Lower lobe of right lung (tissue), 2 donors: ENCODE results near the gene SLC1A2. TPM values are rescaled to one million over a fixed set of nuclear protein-coding genes. Genes with fewer than 3 reads are reported as not detected.

ENCODE experiments used
- ATAC-seq, 2 donors: fragments of 200-7000 bp; cut with Tn5 transposase; one replicate each; pipeline ENCODE4 v1.9.1; 2020 to 2022; ENCODE audit warnings: mild to moderate bottlenecking in 2 of 2, moderate library complexity in 2 of 2
- DNase-seq: peaks from one replicate; pipeline ENCODE4 v3.0.0-alpha.2; 2020
- H3K27ac ChIP-seq: fragments of 200-600 bp; one replicate; pipeline ENCODE4 v1.8.0; 2022
- H3K27me3 ChIP-seq: fragments of 200-600 bp; one replicate; pipeline ENCODE4 v1.8.0; 2022; ENCODE audit warnings: low read depth
- H3K36me3 ChIP-seq: fragments of 200-600 bp; one replicate; pipeline ENCODE4 v1.8.0; 2022; ENCODE audit warnings: mild to moderate bottlenecking
- H3K4me1 ChIP-seq: fragments of 200-600 bp; one replicate; pipeline ENCODE4 v1.8.0; 2022
- H3K4me3 ChIP-seq: fragments of 200-600 bp; one replicate; pipeline ENCODE4 v1.8.0; 2022; ENCODE audit warnings: mild to moderate bottlenecking
- H3K9me3 ChIP-seq: fragments of 200-600 bp; one replicate; pipeline ENCODE4 v1.8.0; 2022
- CTCF ChIP-seq: fragments of 200-600 bp; IDR thresholded peaks from one replicate; pipeline ENCODE4 v1.8.0; 2022; ENCODE audit warnings: antibody characterized with exemption, mild to moderate bottlenecking
- intact Hi-C: fragments of 100-400 bp; cut with DNase I; formaldehyde crosslinking; loops from one replicate; pipeline ENCODE4 v1.11.0; 2022
- total RNA-seq: library from RNA; stranded (reverse); fragmentation: NEBNext Ultra II Directional; extraction: Animal tissue kit (Norgen Biotek cat#: 25700); gene quantifications from one replicate; pipeline ENCODE4 v1.2.1, GENCODE V29; 2021
- donor health status: DM: no; HTN: yes; CAD: no; lungs with severe emphysema.

SLC1A2 gene
- total RNA-seq, 1 donor from 2014 or later = 3.4 TPM

GRCh38 chr11:35237860-35238715 lies 181.3 kb downstream of the SLC1A2 start:
- H3K36me3 ChIP-seq = no peaks in the 10 kb centered on the region
- H3K4me1 ChIP-seq = peaks cover 21% of the 10 kb centered on the region
- H3K27me3 ChIP-seq = no peaks in the 10 kb centered on the region
- DNase-seq = no peak
- peaks cover 4% of the 10 kb centered on the region for H3K9me3 ChIP-seq
- no peak overlapping the region for H3K4me3 ChIP-seq
- H3K27ac ChIP-seq = no peak overlapping the region
- intact Hi-C loops = no loop called here
- TF ChIP-seq CTCF = peak; percentile 77
- peak; percentile 59 to 71 for ATAC-seq

DNA sequence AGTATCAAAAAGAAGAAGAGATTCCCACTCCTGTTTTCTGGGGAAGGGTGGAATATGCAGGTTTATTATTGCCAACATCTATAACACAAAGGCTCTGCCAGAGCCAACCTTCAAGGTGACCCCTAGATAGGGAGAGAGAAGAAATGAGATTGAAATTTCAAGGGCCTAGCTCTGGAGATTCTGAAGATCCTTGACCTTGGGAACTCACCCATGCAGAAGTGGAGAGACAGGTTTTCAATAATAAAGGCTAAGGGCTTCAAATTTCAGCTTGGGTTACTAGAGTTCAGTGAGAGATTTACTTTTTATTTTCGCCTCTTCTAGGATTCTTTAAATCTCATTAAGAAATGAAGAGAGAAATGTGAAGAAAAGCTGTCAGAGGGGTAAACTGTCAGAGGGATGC lies 182.0 kb downstream of the SLC1A2 start:
- TF ChIP-seq CTCF = no peak
- H3K27me3 ChIP-seq = no peaks in the 10 kb centered on the region
- H3K4me3 ChIP-seq = no peak overlapping the region
- DNase-seq (no peak), ATAC-seq (peak; percentile 55 to 62)
- peaks cover 4% of the 10 kb centered on the region for H3K9me3 ChIP-seq
- no peak overlapping the region for H3K27ac ChIP-seq
- intact Hi-C loops = no loop called here
- H3K4me1 ChIP-seq = peaks cover 27% of the 10 kb centered on the region
- no peaks in the 10 kb centered on the region for H3K36me3 ChIP-seq

GRCh38 chr11:35236667-35237003 lies 182.7 kb downstream of the SLC1A2 start:
- H3K4me1 ChIP-seq = peaks cover 31% of the 10 kb centered on the region
- DNase-seq = no peak
- H3K4me3 ChIP-seq = no peak overlapping the region
- no peak overlapping the region for H3K27ac ChIP-seq
- no peaks in the 10 kb centered on the region for H3K27me3 ChIP-seq
- TF ChIP-seq CTCF = no peak
- peak; percentile 54 to 61 for ATAC-seq
- H3K9me3 ChIP-seq = peaks cover 4% of the 10 kb centered on the region
- intact Hi-C loops = no loop called here
- no peaks in the 10 kb centered on the region for H3K36me3 ChIP-seq

GRCh38 chr11:35235936-35236666 lies 183.3 kb downstream of the SLC1A2 start:
- no peaks in the 10 kb centered on the region for H3K27me3 ChIP-seq
- ATAC-seq (peak; percentile 25), DNase-seq (no peak)
- peaks cover 36% of the 10 kb centered on the region for H3K4me1 ChIP-seq
- no peak for TF ChIP-seq CTCF
- H3K27ac ChIP-seq = no peak overlapping the region
- H3K4me3 ChIP-seq = no peak overlapping the region
- intact Hi-C loops = no loop called here
- peaks cover 2% of the 10 kb centered on the region for H3K36me3 ChIP-seq
- peaks cover 4% of the 10 kb centered on the region for H3K9me3 ChIP-seq

- peaks cover 37% of the 10 kb centered on the region for H3K4me1 ChIP-seq
- H3K9me3 ChIP-seq = peaks cover 4% of the 10 kb centered on the region
- H3K27ac ChIP-seq = no peak overlapping the region
- H3K36me3 ChIP-seq = peaks cover 8% of the 10 kb centered on the region
- no peaks in the 10 kb centered on the region for H3K27me3 ChIP-seq
- DNase-seq = no peak
- no peak overlapping the region for H3K4me3 ChIP-seq
- TF ChIP-seq CTCF = no peak
- intact Hi-C loops = no loop called here
- no peak for ATAC-seq
These were observed 183.9 kb downstream of the SLC1A2 start for GRCh38 chr11:35235498-35235897.
